Stimulated activated naive CD8-positive, alpha-beta T cell treated with anti-CD3 and anti-CD28 coated beads, Interleukin-15, Interleukin-2, amounts not matched to agents 100 U/mL and 50 U/mL, for 24 hours (primary cell): ENCODE data around the gene INPP4A.

Source experiments
- ATAC-seq: fragments of 150-1000 bp; cut with Tn5 transposase; one replicate; pipeline ENCODE4 v1.10.0; 2021
- DNase-seq: peaks from one replicate; pipeline ENCODE4 v3.0.0; 2021

INPP4A gene

GRCh38 chr2:98514879-98515249, 70.2 kb downstream of the INPP4A start:
- ATAC-seq = no peak
- DNase-seq = no peak

- ATAC-seq (peak; percentile 63), DNase-seq (no peak)
Measured at GRCh38 chr2:98515250-98515991, 70.8 kb downstream of the INPP4A start.

DNA sequence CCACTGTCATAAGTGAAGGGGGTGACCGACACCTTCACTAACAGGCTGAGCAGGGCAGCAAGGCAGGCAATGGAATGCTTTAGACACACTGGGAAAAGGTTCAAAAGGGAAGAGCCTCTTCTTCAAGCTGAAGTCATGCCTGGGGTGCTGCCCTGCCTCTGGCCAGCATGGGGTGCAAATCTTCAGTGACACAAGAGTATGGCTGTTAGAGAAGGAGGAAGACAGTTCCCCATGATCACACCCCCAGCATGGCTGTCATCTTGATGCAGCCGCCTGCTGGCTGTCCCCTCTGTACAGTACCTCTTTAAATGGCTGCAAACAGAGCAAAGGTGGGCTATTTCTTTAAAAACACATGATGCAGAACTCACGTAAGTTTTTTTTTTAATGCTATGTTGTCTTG, 71.9 kb downstream of the INPP4A start:
- no peak for ATAC-seq
- DNase-seq = no peak

DNA sequence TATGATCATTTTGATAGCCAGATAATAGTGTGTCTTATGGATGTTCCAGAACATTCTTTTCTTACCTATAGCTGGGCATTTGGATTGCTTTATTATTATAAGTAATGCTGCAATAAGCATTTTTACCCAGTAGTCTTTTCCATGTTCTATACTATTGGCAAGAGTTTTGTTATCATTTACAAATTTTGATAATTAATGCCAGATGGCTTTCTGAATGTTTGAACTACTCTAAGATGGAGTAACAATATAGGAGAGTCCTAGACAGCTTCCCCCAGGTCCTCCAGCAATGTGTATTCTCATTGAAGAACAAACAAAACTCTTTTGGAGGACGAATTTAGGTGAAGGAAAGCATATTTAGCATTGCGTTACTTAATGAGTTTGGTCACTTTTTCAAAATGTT, 73.0 kb downstream of the INPP4A start:
- DNase-seq (no peak), ATAC-seq (no peak)

GRCh38 chr2:98518101-98518500, 73.4 kb downstream of the INPP4A start:
- ATAC-seq (peak; percentile 77), DNase-seq (peak; percentile 61)

DNA sequence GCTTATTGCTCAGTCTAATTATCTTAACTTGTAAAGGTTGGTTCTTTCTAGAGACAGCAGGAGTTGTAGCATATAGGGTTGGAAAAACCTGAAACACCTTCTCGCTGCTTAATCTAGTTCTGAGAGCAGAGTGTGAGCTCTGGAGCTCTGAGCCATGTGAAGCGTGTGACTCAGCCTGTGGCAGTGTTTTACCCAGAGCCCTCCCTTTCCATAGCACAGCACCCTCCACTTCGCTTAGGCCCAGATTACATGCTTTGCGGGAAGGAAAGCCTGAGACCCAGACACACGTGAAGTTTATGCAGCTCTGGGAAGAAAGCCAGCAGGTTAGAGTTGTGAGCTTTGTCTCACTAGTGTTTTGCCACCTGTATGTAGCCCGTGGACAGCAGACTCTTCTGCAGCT, 74.5 kb downstream of the INPP4A start:
- ATAC-seq (no peak), DNase-seq (no peak)

- DNase-seq (no peak), ATAC-seq (no peak)
Measured at GRCh38 chr2:98519851-98520250, 75.2 kb downstream of the INPP4A start.

GRCh38 chr2:98520806-98521205, 76.1 kb downstream of the INPP4A start:
- ATAC-seq = no peak

GRCh38 chr2:98521266-98521665, 76.6 kb downstream of the INPP4A start:
- ATAC-seq (no peak), DNase-seq (no peak)

More at GRCh38 chr2:98520806-98521205, 76.1 kb downstream of the INPP4A start:
- no peak for DNase-seq

- ATAC-seq (no peak), DNase-seq (no peak)
Measured at GRCh38 chr2:98522854-98523253, 78.2 kb downstream of the INPP4A start.

DNA sequence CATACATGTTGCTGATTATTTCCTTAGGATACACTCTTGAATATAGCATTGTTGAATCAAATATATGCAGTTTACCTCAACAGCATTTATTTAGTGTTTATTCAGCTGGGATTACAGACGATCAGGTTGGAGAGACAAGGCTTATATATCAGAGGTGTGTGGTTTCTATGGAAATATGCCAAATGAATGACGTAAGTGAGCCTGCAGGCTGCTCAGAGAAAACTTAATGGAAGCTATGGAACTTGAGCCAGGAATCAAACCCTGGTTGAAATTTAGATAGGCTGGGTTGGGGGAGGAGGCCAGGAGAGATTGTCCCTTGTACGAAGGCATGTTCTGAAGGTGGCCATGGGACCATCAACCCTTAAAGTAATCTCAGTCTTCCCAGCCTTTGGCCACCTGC, 79.5 kb downstream of the INPP4A start:
- ATAC-seq (no peak), DNase-seq (no peak)

- no peak for ATAC-seq
- DNase-seq = no peak
Measured at GRCh38 chr2:98528349-98528748, 83.7 kb downstream of the INPP4A start.

- no peak for DNase-seq
- ATAC-seq = no peak
Measured at GRCh38 chr2:98530114-98530513, 85.5 kb downstream of the INPP4A start.

- no peak for DNase-seq
- no peak for ATAC-seq
Measured at GRCh38 chr2:98532756-98533155, 88.1 kb downstream of the INPP4A start.

GRCh38 chr2:98533547-98533946, 88.9 kb downstream of the INPP4A start:
- no peak for DNase-seq
- ATAC-seq = no peak

DNA sequence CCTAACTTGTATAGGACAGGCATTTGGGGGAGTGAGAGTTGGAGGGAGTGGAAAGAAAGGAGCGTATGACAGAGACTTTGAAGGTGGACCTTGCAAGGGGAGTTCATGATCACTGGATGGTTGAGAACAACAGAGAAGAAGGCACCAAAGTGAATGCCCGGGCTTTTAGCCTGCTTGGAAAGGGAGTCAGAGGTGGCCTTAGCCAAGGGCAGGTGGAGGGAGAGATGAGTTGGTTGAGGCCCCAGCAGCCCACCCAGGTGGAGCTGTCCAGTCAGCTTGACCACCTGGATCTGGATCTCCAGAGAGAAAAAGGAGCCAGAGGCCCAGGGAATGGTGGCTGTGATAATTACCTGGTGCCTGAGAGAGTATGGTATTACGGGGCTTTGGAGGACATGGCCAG, 90.1 kb downstream of the INPP4A start:
- no peak for DNase-seq
- ATAC-seq = no peak

DNA sequence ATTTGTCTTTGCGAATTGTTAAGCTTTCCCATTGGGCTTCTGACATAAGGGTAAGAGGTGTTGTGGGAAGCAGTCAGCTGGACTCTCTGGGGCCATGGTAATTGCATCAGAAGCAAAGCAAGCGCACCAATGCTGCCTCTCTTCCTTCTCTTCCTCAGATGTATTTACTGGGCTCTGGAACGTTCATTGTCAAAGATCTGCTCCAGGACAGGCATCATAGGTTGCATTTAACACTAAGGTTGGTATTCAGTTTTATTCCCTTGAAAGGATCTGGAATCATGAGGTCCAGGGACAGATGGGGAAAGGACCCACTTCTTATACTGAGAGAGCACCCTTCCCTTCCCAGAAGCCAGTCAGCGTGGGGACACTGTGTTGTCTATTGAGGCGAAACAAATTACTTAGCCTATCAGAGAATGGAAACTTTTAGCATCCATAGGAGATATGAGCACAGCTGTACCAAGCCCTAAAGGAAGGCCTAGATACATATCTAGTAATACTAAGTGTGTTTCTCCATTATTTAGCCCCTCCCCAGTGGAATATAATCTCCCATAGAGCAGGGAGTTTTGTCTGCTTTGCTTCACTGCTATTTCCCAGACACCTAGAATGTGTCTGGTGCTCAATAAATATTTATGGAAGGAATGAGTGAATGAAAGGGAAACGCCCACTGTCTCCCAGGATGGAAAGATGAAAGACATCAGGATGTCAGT, 91.5 kb downstream of the INPP4A start:
- no peak for DNase-seq
- ATAC-seq = no peak

DNA sequence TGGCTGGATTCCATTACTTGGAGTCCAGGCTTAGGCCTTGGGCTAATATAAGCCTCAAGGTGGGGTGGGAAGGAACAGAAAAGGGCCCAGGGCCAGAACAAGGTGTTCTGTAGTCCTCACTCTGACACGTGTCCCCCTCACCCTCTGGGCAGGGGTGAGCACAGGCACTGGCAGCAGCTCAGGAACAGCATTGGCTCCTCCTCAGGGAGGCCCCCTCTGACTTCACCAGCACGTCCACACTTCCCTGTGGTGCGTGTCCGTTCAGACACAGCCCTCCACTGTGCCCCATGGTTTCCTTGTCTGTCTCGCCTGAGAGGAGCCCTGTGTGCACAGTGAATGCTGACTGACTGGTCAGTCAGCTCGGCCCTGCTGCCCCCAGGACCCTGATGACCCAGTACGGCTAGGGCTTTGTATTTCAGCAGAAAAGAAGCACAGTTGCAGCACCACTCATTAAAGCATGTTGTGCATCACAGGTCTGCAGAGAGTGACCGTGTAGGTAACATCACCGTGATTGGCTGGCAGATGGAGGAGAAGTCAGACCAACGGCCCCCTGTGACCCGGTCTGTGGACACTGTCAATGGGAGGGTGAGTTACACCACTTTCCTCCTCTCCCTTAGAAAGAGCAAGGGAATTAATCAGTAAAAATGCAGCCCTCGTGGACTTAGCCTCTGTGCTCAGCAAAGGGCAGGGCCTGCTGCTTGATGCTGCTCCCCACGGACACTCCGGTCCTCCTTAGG, 92.9 kb downstream of the INPP4A start:
- no peak for DNase-seq
- ATAC-seq = no peak

GRCh38 chr2:98538280-98539041, 93.8 kb downstream of the INPP4A start:
- ATAC-seq = no peak
- no peak for DNase-seq

GRCh38 chr2:98539056-98539735, 94.5 kb downstream of the INPP4A start:
- ATAC-seq = no peak

DNA sequence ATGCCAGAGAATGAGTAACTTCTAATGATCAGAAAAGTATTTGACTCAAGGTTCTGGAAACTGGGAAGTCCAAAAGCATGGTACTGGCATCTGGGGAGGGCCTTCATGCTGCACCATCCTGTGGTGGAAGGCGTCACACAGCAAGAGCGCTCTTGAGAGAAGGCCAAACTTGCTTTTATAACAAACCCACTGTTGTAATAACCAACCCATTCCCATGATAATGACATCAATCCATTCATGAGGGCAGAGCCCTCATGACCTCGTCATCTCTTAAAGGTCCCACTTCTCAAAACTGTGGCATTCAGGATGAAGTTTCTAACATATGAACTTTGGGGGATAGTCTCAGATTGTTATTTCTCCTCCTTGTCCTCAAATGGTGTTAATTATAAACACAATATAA, 95.9 kb downstream of the INPP4A start:
- DNase-seq = no peak
- no peak for ATAC-seq

More at GRCh38 chr2:98539056-98539735, 94.5 kb downstream of the INPP4A start:
- DNase-seq = no peak

GRCh38 chr2:98541489-98541888, 96.8 kb downstream of the INPP4A start:
- ATAC-seq (no peak), DNase-seq (no peak)
